DOHH2 (cell line): ENCODE results near the gene ACSF3.

Experiments
- CTCF ChIP-seq: fragments of 200-600 bp; sonication (generic); IDR thresholded peaks from one replicate; pipeline ENCODE4 v1.5.1; 2014; ENCODE audit warnings: antibody characterized with exemption, mild to moderate bottlenecking, low read depth, low read length; ENCODE audit not compliant: poor library complexity, severe bottlenecking
- EZH2phosphoT487 ChIP-seq: fragments of 200-600 bp; sonication (generic); IDR thresholded peaks from 2 replicates; pipeline ENCODE4 v1.6.1; 2017; ENCODE audit warnings: borderline replicate concordance, mild to moderate bottlenecking, antibody characterized with exemption, low read length, moderate library complexity, mixed read lengths

GRCh38 chr16:89093602-89094251 lies at the start of gene ACSF3:
- TF ChIP-seq CTCF (no peak), EZH2phosphoT487 (no peak)
